NCI-H1694 treated with DMSO at 0.1 percent for 48 hours (cell line): ENCODE results near the gene RHOBTB3.
"Not testable (repeated sequence)": the region's sequence is repeated elsewhere in the genome, so short reads cannot be mapped to it uniquely, and the experiment has no call there.

ENCODE experiments used
- DNase-seq: peaks from one replicate; lab custom pipeline; 2025; lab: John Stamatoyannopoulos, UW

Gene RHOBTB3

GRCh38 chr5:95801532-95801931, 70.4 kb downstream of the RHOBTB3 start:
- DNase-seq: no peak

GRCh38 chr5:95801961-95802360, 70.8 kb downstream of the RHOBTB3 start:
- no peak for DNase-seq

DNA sequence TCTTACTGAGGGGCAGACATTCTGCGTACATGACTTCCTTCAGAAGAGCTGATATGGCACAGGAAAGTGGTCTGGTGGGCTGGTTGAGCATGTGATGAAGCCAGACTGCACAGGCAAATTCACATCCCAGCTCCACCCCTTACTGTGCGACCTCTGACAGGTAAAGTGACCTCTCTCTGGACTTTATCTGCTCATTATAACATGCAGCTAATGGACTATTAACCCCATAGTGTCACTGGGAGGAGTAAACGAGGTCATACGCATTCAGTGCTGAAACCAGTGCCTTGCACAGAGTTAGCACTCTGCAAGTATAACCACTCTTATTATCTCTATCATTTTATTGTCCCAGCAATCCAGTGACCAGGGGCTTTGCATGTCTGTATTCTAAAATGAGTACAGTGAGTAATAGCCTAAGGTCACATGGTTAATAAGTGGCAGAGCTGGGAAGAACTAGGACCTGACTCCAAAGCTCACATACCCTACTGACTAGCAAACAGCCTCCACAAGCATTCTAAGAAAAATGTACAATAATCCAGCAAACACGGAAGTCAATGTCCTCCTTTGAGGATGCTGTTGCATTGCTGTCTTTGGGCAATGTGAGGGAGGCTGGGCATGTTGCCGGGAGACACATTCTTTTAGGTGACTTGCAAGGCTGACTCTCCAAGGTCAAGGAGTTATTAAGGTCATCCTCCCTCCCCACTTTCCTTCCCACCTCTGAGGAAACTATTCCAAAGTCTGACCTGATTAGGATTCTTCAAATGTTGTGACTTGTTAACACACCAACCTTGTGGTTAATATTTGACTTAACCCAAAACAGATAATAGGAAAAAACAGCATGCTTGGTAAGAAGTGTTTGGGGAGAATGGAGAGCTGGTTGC, 72.4 kb downstream of the RHOBTB3 start:
- DNase-seq: no peak

DNA sequence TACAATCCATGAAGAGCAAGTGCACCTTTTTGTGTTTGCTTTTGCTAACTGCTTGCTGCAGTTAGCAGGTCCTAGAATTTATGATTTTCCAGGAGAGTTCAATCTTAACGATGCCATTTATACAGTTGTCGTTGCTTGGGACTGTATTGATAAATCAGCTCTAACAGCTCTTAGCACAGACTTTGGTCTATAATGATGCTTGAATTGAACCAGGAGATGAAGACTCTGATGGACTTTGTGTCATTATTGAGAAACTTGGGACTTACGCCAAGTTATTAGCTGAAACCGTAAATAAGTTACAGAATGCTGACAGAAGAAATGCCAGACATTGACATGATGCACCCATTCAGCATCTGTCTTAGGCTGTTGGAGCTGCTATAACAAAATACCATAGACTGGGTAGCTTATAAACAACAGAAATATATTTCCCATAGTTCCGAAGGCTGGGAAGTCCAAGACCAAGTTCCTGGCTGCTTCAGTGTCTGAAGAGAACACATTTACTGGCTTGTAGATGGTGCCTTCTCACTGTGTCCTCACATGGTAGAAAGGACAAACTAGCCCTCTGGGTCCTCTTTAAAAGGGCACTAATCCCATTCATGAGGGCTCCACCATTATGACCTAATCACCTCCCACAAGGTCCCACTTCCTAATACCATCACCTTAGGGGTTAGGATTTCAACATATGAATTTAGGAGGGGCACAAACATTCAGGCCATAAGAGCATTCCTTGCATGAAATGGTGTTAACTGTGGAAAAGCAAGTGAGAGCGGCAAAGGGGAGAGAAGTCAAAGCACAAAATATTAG, 73.8 kb downstream of the RHOBTB3 start:
- no peak for DNase-seq

GRCh38 chr5:95806687-95807086, 75.6 kb downstream of the RHOBTB3 start:
- no peak for DNase-seq

DNA sequence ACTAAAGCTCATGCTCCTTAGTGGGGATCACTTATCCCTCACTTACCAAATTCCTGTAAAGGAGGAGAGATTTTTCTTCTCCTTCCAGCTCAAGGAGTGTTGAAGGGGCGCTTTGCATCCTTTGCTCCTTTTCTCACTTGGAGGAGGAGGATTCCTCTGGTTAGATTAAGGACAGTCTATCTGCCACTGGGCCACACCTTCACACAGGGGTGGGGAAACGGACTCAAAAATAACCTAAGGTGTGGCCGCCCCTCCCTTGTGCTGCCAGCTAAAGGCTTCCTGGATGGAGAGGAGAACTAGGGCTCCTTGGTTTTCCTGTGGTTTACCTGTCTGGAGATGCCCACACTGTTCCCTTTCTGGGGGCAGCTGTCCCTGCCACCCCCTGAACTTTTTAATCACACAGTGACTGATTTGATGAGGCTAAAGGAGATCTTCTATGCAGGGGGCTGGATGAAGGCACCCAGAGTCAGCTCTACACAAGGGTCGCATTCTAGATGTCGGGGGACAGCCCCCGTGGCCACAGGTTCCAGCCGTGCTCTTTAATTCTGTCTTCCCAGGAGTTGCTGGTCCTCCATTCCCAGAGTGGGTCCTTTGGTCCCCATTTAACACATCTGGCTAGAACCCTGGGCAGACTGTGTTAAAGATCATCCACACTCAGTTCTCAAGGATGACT, 77.0 kb downstream of the RHOBTB3 start:
- DNase-seq: no peak

- DNase-seq: no peak
Observed at GRCh38 chr5:95808686-95809413, 77.7 kb downstream of the RHOBTB3 start.

GRCh38 chr5:95809414-95809960, 78.4 kb downstream of the RHOBTB3 start:
- no peak for DNase-seq

GRCh38 chr5:95810305-95811125, 79.4 kb downstream of the RHOBTB3 start:
- no peak for DNase-seq

DNA sequence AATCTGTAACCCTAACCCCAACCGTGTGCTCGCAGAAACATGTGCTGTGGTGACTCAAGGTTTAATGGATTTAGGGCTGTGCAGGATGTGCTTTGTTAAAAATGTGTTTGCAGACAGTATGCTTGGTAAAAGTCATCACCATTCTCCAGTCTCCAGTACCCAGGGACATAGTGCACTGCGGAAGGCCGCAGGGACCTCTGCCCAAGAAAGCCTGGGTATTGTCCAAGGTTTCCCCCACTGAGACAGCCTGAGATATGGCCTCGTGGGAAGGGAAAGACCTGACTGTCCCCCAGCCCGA, 79.9 kb downstream of the RHOBTB3 start:
- DNase-seq: not testable (repeated sequence)

- not testable (repeated sequence) for DNase-seq
Observed at GRCh38 chr5:95811461-95812073, 80.4 kb downstream of the RHOBTB3 start.

DNA sequence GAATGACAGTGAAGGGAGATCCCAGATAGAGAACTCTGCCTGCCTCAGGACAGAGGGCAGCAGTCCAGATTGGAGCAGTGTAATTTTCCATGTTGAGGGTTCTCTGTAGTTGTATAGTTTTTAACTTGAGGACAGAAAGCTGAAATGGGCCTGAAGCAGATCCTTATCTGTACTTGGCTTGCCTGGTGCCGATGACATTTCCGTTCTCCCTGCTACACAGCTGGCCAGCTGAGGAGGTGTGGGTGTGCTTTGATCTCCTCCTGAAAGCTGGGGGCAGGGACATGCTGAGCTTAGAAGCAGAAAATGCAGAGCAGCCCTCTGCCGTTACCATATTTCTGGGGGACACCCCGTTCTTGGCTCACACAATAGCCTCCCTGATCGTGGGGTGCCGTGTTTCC, 80.9 kb downstream of the RHOBTB3 start:
- no peak for DNase-seq

DNA sequence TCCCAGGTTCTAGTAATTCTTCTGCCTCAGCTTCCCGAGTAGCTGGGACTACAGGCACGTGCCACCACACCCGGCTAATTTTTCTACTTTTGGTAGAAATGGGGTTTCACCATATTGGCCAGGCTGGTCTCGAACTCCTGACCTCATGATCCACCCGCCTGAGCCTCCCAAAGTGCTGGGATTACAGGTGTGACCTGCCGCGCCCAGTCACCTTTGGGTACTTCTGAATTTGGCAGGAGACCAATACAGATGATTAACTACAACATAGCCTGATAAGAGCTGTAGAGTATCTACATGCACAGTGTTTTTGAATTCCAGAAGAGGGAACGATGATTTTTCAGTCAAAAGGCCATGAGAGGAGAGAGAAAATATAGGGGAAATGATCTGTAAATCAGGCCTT, 81.9 kb downstream of the RHOBTB3 start:
- not testable (repeated sequence) for DNase-seq

DNA sequence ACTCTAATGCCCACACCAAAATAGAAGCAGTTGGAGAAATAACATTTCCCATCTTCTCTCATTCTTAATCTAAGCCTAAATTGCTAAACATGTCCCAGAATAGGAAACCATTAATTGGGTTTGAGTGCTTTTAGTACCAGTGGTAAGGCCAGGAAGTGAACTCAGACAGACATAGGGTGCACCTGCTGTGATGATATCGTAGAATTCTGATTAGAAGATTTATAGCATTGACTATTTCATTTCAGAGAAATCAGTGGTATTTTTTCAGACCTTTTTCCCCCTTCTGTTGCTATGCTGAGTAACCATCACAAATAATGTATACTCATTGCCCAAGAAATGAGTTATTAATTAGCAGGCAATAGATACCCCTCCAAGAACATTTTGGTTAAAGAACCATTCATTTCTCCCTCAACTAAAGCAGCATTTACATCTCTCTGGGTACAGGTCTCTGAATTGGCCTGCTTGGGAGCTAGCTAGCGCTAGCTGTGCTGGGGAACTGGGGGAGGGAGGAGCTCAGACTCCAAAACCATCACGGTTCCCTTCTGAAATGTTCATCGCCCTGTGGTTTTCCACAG, 84.1 kb downstream of the RHOBTB3 start:
- DNase-seq: no peak

DNA sequence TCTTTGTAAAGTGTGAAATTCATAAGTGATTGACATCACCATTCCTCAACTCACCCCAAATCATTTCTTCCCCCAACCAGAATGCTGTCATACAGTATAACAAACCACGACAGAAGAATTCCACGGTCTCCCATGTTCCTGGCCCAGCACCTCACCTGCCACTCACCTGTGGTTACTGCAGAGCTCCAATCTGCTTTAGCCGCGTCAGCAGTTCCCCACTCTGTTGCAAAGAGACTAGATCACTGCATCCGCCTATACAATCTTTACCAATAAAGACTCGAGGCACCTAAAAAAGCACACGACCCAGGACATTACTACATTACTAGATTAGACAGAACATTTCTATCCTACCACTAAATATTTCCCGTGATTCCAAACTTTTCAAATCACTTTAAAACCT, 85.2 kb downstream of the RHOBTB3 start:
- DNase-seq: no peak

DNA sequence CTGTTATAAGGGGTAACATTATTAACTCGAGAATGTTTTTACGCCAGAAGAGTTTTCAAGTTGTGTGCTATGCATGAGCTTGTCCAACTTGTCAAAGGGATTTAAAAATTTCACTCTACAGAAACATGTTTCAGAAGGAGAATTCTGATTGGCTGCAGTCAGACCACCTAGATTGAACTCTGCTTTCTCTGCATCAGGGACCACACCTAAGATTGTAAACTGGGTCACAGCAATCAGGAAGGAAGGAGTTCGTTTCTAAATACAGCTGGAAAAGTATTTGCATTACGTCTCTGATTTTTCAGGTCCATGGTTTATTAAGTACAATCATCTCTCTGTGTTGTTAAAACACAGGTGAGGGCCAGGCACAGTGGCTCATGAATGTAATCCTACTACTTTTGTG, 85.6 kb downstream of the RHOBTB3 start:
- no peak for DNase-seq

GRCh38 chr5:95817430-95817829, 86.3 kb downstream of the RHOBTB3 start:
- DNase-seq: no peak

GRCh38 chr5:95818181-95819147, 87.3 kb downstream of the RHOBTB3 start:
- no peak for DNase-seq
